ENCODE data around the gene TRMT61A. TPM values are rescaled to one million over a fixed set of nuclear protein-coding genes. Genes with fewer than 3 reads are reported as not detected.

TRMT61A gene
- total RNA-seq, 1 donor from 2014 or later: 9.5 TPM

GRCh38 chr14:103538291-103539055 lies 9.5 kb downstream of the TRMT61A start:
- no peaks in the 10 kb centered on the region for H3K36me3 Mint-ChIP-seq
- DNase-seq (ENCODE audit: low spot score in 2 of 2, unreplicated experiment in 2 of 2): no peak
- H3K4me1 Mint-ChIP-seq: peaks cover 11% of the 10 kb centered on the region
- no peak for TF ChIP-seq CTCF (IDR thresholded peaks at IDR 0.05; ENCODE audit: unreplicated experiment)
- no peak overlapping the region for H3K4me3 Mint-ChIP-seq
- peaks cover 12% of the 10 kb centered on the region for H3K27me3 Mint-ChIP-seq (ENCODE audit: low read depth)
- H3K27ac Mint-ChIP-seq: no peak overlapping the region
- no peaks in the 10 kb centered on the region for H3K9me3 Mint-ChIP-seq

- DNase-seq (ENCODE audit: low spot score in 2 of 2, unreplicated experiment in 2 of 2): no peak
- no peak for TF ChIP-seq CTCF (IDR thresholded peaks at IDR 0.05; ENCODE audit: unreplicated experiment)
- no peaks in the 10 kb centered on the region for H3K9me3 Mint-ChIP-seq
- peaks cover 11% of the 10 kb centered on the region for H3K4me1 Mint-ChIP-seq
- peaks cover 12% of the 10 kb centered on the region for H3K27me3 Mint-ChIP-seq (ENCODE audit: low read depth)
- no peaks in the 10 kb centered on the region for H3K36me3 Mint-ChIP-seq
- no peak overlapping the region for H3K4me3 Mint-ChIP-seq
- H3K27ac Mint-ChIP-seq: no peak overlapping the region
Observed at GRCh38 chr14:103539056-103539825, 10.2 kb downstream of the TRMT61A start.

GRCh38 chr14:103540821-103541708 lies 12.1 kb downstream of the TRMT61A start:
- peak overlapping the region; percentile 76 for H3K27ac Mint-ChIP-seq

GRCh38 chr14:103541709-103542604 lies 13.0 kb downstream of the TRMT61A start:
- no peak for TF ChIP-seq CTCF (IDR thresholded peaks at IDR 0.05; ENCODE audit: unreplicated experiment)
- H3K27me3 Mint-ChIP-seq (ENCODE audit: low read depth): peaks cover 12% of the 10 kb centered on the region
- no peaks in the 10 kb centered on the region for H3K9me3 Mint-ChIP-seq
- no peak overlapping the region for H3K4me3 Mint-ChIP-seq
- no peak overlapping the region for H3K27ac Mint-ChIP-seq
- peaks cover 11% of the 10 kb centered on the region for H3K4me1 Mint-ChIP-seq
- no peaks in the 10 kb centered on the region for H3K36me3 Mint-ChIP-seq
- DNase-seq (ENCODE audit: low spot score in 2 of 2, unreplicated experiment in 2 of 2): no peak

More at GRCh38 chr14:103540821-103541708, 12.1 kb downstream of the TRMT61A start:
- H3K27me3 Mint-ChIP-seq (ENCODE audit: low read depth): peaks cover 12% of the 10 kb centered on the region
- no peaks in the 10 kb centered on the region for H3K9me3 Mint-ChIP-seq
- peaks cover 11% of the 10 kb centered on the region for H3K4me1 Mint-ChIP-seq
- H3K36me3 Mint-ChIP-seq: no peaks in the 10 kb centered on the region
- TF ChIP-seq CTCF (IDR thresholded peaks at IDR 0.05; ENCODE audit: unreplicated experiment): no peak
- H3K4me3 Mint-ChIP-seq: no peak overlapping the region
- no peak for DNase-seq (ENCODE audit: low spot score in 2 of 2, unreplicated experiment in 2 of 2)
